Ovary (tissue), 9 donors: ENCODE measurements around the gene GALNT13. TPM values are rescaled to one million over a fixed set of nuclear protein-coding genes. Genes with fewer than 3 reads are reported as not detected.
"Not testable (repeated sequence)": the region's sequence is repeated elsewhere in the genome, so short reads cannot be mapped to it uniquely, and the experiment has no call there.

Source experiments
- DNase-seq, 5 donors: peaks; one replicate each; pipeline ENCODE4 v3.0.0-alpha.2; 2019 to 2020
- H3K27ac ChIP-seq, 2 donors: fragments of 200-600 bp; one replicate each; pipeline versions ENCODE4 v1.5.1 to v1.8.0; 2019 to 2022
- H3K27me3 ChIP-seq: fragments of 200-600 bp; one replicate; pipeline ENCODE4 v1.8.0; 2022
- H3K36me3 ChIP-seq: fragments of 200-600 bp; sonication (generic); one replicate; pipeline ENCODE4 v1.5.1; 2019
- H3K4me1 ChIP-seq: one replicate; pipeline ENCODE4 v1.8.1; 2013; ENCODE audit warnings: mild to moderate bottlenecking, moderate library complexity; ENCODE audit not compliant: insufficient read depth
- H3K4me3 ChIP-seq: fragments of 200-600 bp; sonication (generic); one replicate; pipeline ENCODE4 v1.5.1; 2017
- H3K9me3 ChIP-seq, 2 donors: fragments of 200-600 bp in 1 of 2; sonication (generic) in 1 of 2; one replicate each; pipeline versions ENCODE4 v1.5.1 to v1.8.1; 2013 to 2019; ENCODE audit warnings: mild to moderate bottlenecking in 1 of 2, moderate library complexity in 1 of 2
- CTCF ChIP-seq, 3 donors: fragments of 450-650 bp in 2 of 3; fragments of 200-600 bp in 1 of 3; IDR thresholded peaks; one replicate each; pipeline versions ENCODE4 v1.5.1 to v1.8.0; 2016 to 2022; ENCODE audit warnings: antibody characterized with exemption in 3 of 3, mild to moderate bottlenecking in 1 of 3
- EP300 ChIP-seq: sonication (generic); formaldehyde crosslinking; IDR thresholded peaks from one replicate; pipeline ENCODE4 v1.6.1; 2017; ENCODE audit warnings: antibody characterized with exemption
- POLR2A ChIP-seq: fragments of 450-650 bp; IDR thresholded peaks from one replicate; pipeline ENCODE4 v1.6.1; 2017; ENCODE audit warnings: antibody characterized with exemption, mild to moderate bottlenecking, moderate library complexity
- WGBS, 3 donors: extraction: QIAGEN DNeasy Blood & Tissue Kit in 1 of 3; methylation state at CpG; one replicate each; pipeline versions ENCODE4 v1.1.5 to v1.1.7; 2013 to 2017; 5-methylcytosine and 5-hydroxymethylcytosine counted together
- intact Hi-C, 4 donors: fragments of 100-400 bp; cut with DNase I; formaldehyde crosslinking; loops; one replicate each; pipeline versions ENCODE4 v1.11.0 to v1.15.1; 2022 to 2023
- polyA plus RNA-seq, 2 donors: library from polyadenylated mRNA; stranded (reverse); fragments of 200-250 nt in 1 of 2; fragments of 350-450 nt in 1 of 2; fragmentation: Illumina TruSeq in 1 of 2; extraction: RNeasy Lipid Tissue Mini Kit (QIAGEN cat#74804) in 1 of 2; gene quantifications; one replicate each; pipeline ENCODE4 v1.2.3, GENCODE V29; 2013 to 2014
- total RNA-seq, 7 donors: library from RNA; depleted of rRNA in 2 of 7; stranded (reverse); fragments of >200 nt in 2 of 7; fragmentation: NEBNext Ultra II Directional in 3 of 7; extraction: Animal tissue kit (Norgen Biotek cat#: 25700) in 3 of 7; gene quantifications; one replicate each; pipeline versions ENCODE4 v1.1.0 to v1.2.4, GENCODE V29; 2016 to 2023
- donor health status: DM: no; HTN: no; CAD: no; lungs with moderate emphysema.
- donor health status: DM: no; HTN: no; CAD: no.
- donor health status: Bipolar disorder and iron deficiency.
- donor health status: DM: yes; HTN: yes; CAD: no.
- donor health status: DM: no; HTN: no; CAD: no.
- donor health status: DM: yes; HTN: yes; CAD: no.

GALNT13 gene
- total and polyA plus RNA-seq, 9 donors = 0.22 to 4.7 (median 1.1) TPM; not detected in 1

- no peaks in the 10 kb centered on the region for H3K4me1 ChIP-seq
- no peaks in the 10 kb centered on the region for H3K9me3 ChIP-seq
- no peak overlapping the region for H3K27ac ChIP-seq
- no peaks in the 10 kb centered on the region for H3K27me3 ChIP-seq
- no peak overlapping the region for H3K4me3 ChIP-seq
- TF ChIP-seq CTCF (IDR thresholded peaks at IDR 0.05) (no peak), EP300 (no peak), POLR2A (no peak)
- no peak for DNase-seq
- intact Hi-C loops = no loop called here
- H3K36me3 ChIP-seq = no peaks in the 10 kb centered on the region
- whole genome bisulfite sequencing, 3 donors = 85 to 93% (median 87%) methylated on average over 2 of the region's 2 CpGs
Observed at GRCh38 chr2:154457286-154457685, 585.6 kb downstream of the GALNT13 start.

GRCh38 chr2:154459286-154459685 is 587.6 kb downstream of the GALNT13 start:
- Histone ChIP-seq H3K27ac (no peak overlapping the region), H3K36me3 (no peaks in the 10 kb centered on the region), H3K9me3 (no peaks in the 10 kb centered on the region), H3K4me3 (no peak overlapping the region), H3K4me1 (no peaks in the 10 kb centered on the region), H3K27me3 (no peaks in the 10 kb centered on the region)
- DNase-seq = no peak
- intact Hi-C loops = no loop called here
- no peak for TF ChIP-seq POLR2A

GRCh38 chr2:154462634-154463033 is 590.9 kb downstream of the GALNT13 start:
- no peaks in the 10 kb centered on the region for H3K9me3 ChIP-seq
- 68 to 78% (median 70%) methylated on average over 5 of the region's 5 CpGs for WGBS, 3 donors
- no peak overlapping the region for H3K27ac ChIP-seq
- no peaks in the 10 kb centered on the region for H3K4me1 ChIP-seq
- H3K4me3 ChIP-seq = no peak overlapping the region
- intact Hi-C loops = no loop called here
- peaks cover 2% of the 10 kb centered on the region for H3K27me3 ChIP-seq
- H3K36me3 ChIP-seq = no peaks in the 10 kb centered on the region
- DNase-seq = no peak
- TF ChIP-seq POLR2A (no peak), EP300 (no peak), CTCF (IDR thresholded peaks at IDR 0.05) (no peak)

GRCh38 chr2:154466226-154466625 is 594.5 kb downstream of the GALNT13 start:
- 93 to 96% (median 93%) methylated on average over 4 of the region's 4 CpGs for WGBS, 3 donors
- Histone ChIP-seq H3K4me3 (no peak overlapping the region), H3K27ac (no peak overlapping the region), H3K4me1 (no peaks in the 10 kb centered on the region), H3K36me3 (no peaks in the 10 kb centered on the region), H3K27me3 (peaks cover 2% of the 10 kb centered on the region), H3K9me3 (no peaks in the 10 kb centered on the region)
- DNase-seq = no peak
- intact Hi-C loops = no loop called here
- TF ChIP-seq CTCF (IDR thresholded peaks at IDR 0.05) (no peak), POLR2A (no peak), EP300 (no peak)

GRCh38 chr2:154470376-154470775 is 598.7 kb downstream of the GALNT13 start:
- no peaks in the 10 kb centered on the region for H3K9me3 ChIP-seq
- no peaks in the 10 kb centered on the region for H3K36me3 ChIP-seq
- peaks cover under 1% of the 10 kb centered on the region for H3K27me3 ChIP-seq
- H3K4me1 ChIP-seq = no peaks in the 10 kb centered on the region
- H3K27ac ChIP-seq = no peak overlapping the region
- intact Hi-C loops = no loop called here
- TF ChIP-seq POLR2A (no peak), CTCF (IDR thresholded peaks at IDR 0.05) (no peak), EP300 (no peak)
- DNase-seq = no peak
- no peak overlapping the region for H3K4me3 ChIP-seq
- 79 to 92% (median 80%) methylated on average over 2 of the region's 2 CpGs for WGBS, 3 donors

GRCh38 chr2:154471492-154471891 is 599.8 kb downstream of the GALNT13 start:
- 96 to 97% (median 97%) methylated on average over 4 of the region's 4 CpGs for WGBS, 3 donors
- H3K4me1 ChIP-seq, H3K27me3 ChIP-seq, H3K36me3 ChIP-seq, H3K27ac ChIP-seq, H3K9me3 ChIP-seq, intact Hi-C loops, DNase-seq, H3K4me3 ChIP-seq: not testable (repeated sequence)
